Measurements from ENCODE around the gene IFNL2.
"Not testable (repeated sequence)": the region's sequence is repeated elsewhere in the genome, so short reads cannot be mapped to it uniquely, and the experiment has no call there.

IFNL2 gene

GRCh38 chr19:39253374-39254149 lies 14.6 kb upstream of the IFNL2 start:
- no peak for DNase-seq (ENCODE audit: low read depth in 2 of 2)

- no peak for DNase-seq (ENCODE audit: low read depth in 2 of 2)
Observed at GRCh38 chr19:39254531-39255345, 13.5 kb upstream of the IFNL2 start.

GRCh38 chr19:39257227-39257626 lies 11.0 kb upstream of the IFNL2 start:
- DNase-seq (ENCODE audit: low read depth in 2 of 2), result no peak

GRCh38 chr19:39261704-39262103 lies 6.5 kb upstream of the IFNL2 start:
- DNase-seq (ENCODE audit: low read depth in 2 of 2), result no peak

GRCh38 chr19:39262496-39262895 lies 5.7 kb upstream of the IFNL2 start:
- DNase-seq (ENCODE audit: low read depth in 2 of 2), result no peak

- no peak for DNase-seq (ENCODE audit: low read depth in 2 of 2)
Observed at GRCh38 chr19:39263912-39264305, 4.3 kb upstream of the IFNL2 start.

GRCh38 chr19:39264306-39265290 lies 3.6 kb upstream of the IFNL2 start:
- DNase-seq (ENCODE audit: low read depth in 2 of 2), result no peak

- no peak for DNase-seq (ENCODE audit: low read depth in 2 of 2)
Observed at GRCh38 chr19:39265321-39265916, 2.8 kb upstream of the IFNL2 start.

- not testable (repeated sequence) for DNase-seq (ENCODE audit: low read depth in 2 of 2)
Observed at GRCh38 chr19:39268531-39269223, 481 bp downstream of the IFNL2 start.

GRCh38 chr19:39269369-39269768 lies 1.2 kb downstream of the IFNL2 start:
- DNase-seq (ENCODE audit: low read depth in 2 of 2), result not testable (repeated sequence)

- DNase-seq (ENCODE audit: low read depth in 2 of 2), result no peak
Observed at GRCh38 chr19:39270036-39270871, 2.1 kb downstream of the IFNL2 start.

GRCh38 chr19:39273859-39274258 lies 5.7 kb downstream of the IFNL2 start:
- DNase-seq (ENCODE audit: low read depth in 2 of 2), result not testable (repeated sequence)

GRCh38 chr19:39275578-39275977 lies 7.4 kb downstream of the IFNL2 start:
- no peak for DNase-seq (ENCODE audit: low read depth in 2 of 2)

GRCh38 chr19:39276740-39277139 lies 8.5 kb downstream of the IFNL2 start:
- no peak for DNase-seq (ENCODE audit: low read depth in 2 of 2)

- DNase-seq (ENCODE audit: low read depth in 2 of 2), result no peak
Observed at GRCh38 chr19:39277598-39277997, 9.4 kb downstream of the IFNL2 start.

GRCh38 chr19:39282021-39282420 lies 13.8 kb downstream of the IFNL2 start:
- no peak for DNase-seq (ENCODE audit: low read depth in 2 of 2)

GRCh38 chr19:39284032-39284431 lies 15.8 kb downstream of the IFNL2 start:
- DNase-seq (ENCODE audit: low read depth in 2 of 2), result no peak

- DNase-seq (ENCODE audit: low read depth in 2 of 2), result no peak
Observed at GRCh38 chr19:39293394-39293793, 25.2 kb downstream of the IFNL2 start.

- no peak for DNase-seq (ENCODE audit: low read depth in 2 of 2)
Observed at GRCh38 chr19:39296055-39296645, 28.0 kb downstream of the IFNL2 start, which contains the start of gene IFNL1. Gene IFNL1 (plus strand): TSS chr19:39296407. CDS start chr19:39296422, 15 bp downstream.
